ENCODE measurements around the gene COL23A1. TPM values are rescaled to one million over a fixed set of nuclear protein-coding genes. Genes with fewer than 3 reads are reported as not detected.

COL23A1 gene
- total and polyA plus RNA-seq, 4 donors, result 0.36 to 1.5 (median 1.1) TPM; not detected in 1

GRCh38 chr5:178380086-178380485 is 210.1 kb downstream of the COL23A1 start:
- ATAC-seq (ENCODE audit: low FRiP score) (no peak), DNase-seq (peak; percentile 6 to 42)
- Histone ChIP-seq H3K4me3 (ENCODE audit: low read length in 2 of 2) (no peak overlapping the region), H3K27me3 (ENCODE audit: control insufficient read depth in 1 of 2, insufficient read depth in 2 of 2, low read length in 1 of 2) (no peaks in the 10 kb centered on the region), H3K4me1 (ENCODE audit: control insufficient read depth in 1 of 2, insufficient read depth in 2 of 2, low read length in 2 of 2) (no peaks in the 10 kb centered on the region), H3K36me3 (ENCODE audit: control insufficient read depth in 1 of 2, insufficient read depth in 2 of 2, low read length in 1 of 2) (no peaks in the 10 kb centered on the region), H3K9me3 (ENCODE audit: control insufficient read depth, low read length) (no peaks in the 10 kb centered on the region), H3K27ac (ENCODE audit: low read depth in 1 of 2, low read length in 2 of 2) (no peak overlapping the region)
- intact Hi-C loops (cut with DNase I), result no loop called here
- 73 to 88% methylated on average over 2 of the region's 2 CpGs for WGBS, 2 donors

GRCh38 chr5:178378527-178379484 is 211.4 kb downstream of the COL23A1 start:
- H3K9me3 ChIP-seq (ENCODE audit: control insufficient read depth, low read length), result no peaks in the 10 kb centered on the region
- no peak overlapping the region for H3K27ac ChIP-seq (ENCODE audit: low read depth in 1 of 2, low read length in 2 of 2)
- DNase-seq, result peak in 1 of 2 donors; percentile 64
- H3K36me3 ChIP-seq (ENCODE audit: control insufficient read depth in 1 of 2, insufficient read depth in 2 of 2, low read length in 1 of 2), result no peaks in the 10 kb centered on the region
- no peaks in the 10 kb centered on the region for H3K27me3 ChIP-seq (ENCODE audit: control insufficient read depth in 1 of 2, insufficient read depth in 2 of 2, low read length in 1 of 2)
- intact Hi-C loops (cut with DNase I), result no loop called here
- no peak for ATAC-seq (ENCODE audit: low FRiP score)
- WGBS, 2 donors, result 96% methylated on average over 14 of the region's 14 CpGs
- no peaks in the 10 kb centered on the region for H3K4me1 ChIP-seq (ENCODE audit: control insufficient read depth in 1 of 2, insufficient read depth in 2 of 2, low read length in 2 of 2)
- no peak overlapping the region for H3K4me3 ChIP-seq (ENCODE audit: low read length in 2 of 2)

GRCh38 chr5:178377583-178378270 is 212.5 kb downstream of the COL23A1 start:
- H3K27me3 ChIP-seq (ENCODE audit: control insufficient read depth in 1 of 2, insufficient read depth in 2 of 2, low read length in 1 of 2), result no peaks in the 10 kb centered on the region
- DNase-seq (peak in 1 of 2 donors; percentile 68), ATAC-seq (ENCODE audit: low FRiP score) (no peak)
- intact Hi-C loops (cut with DNase I), result no loop called here
- no peak overlapping the region for H3K27ac ChIP-seq (ENCODE audit: low read depth in 1 of 2, low read length in 2 of 2)
- no peaks in the 10 kb centered on the region for H3K36me3 ChIP-seq (ENCODE audit: control insufficient read depth in 1 of 2, insufficient read depth in 2 of 2, low read length in 1 of 2)
- no peak overlapping the region for H3K4me3 ChIP-seq (ENCODE audit: low read length in 2 of 2)
- whole genome bisulfite sequencing, 2 donors, result 96 to 98% methylated on average over 21 of the region's 21 CpGs
- no peaks in the 10 kb centered on the region for H3K4me1 ChIP-seq (ENCODE audit: control insufficient read depth in 1 of 2, insufficient read depth in 2 of 2, low read length in 2 of 2)
- no peaks in the 10 kb centered on the region for H3K9me3 ChIP-seq (ENCODE audit: control insufficient read depth, low read length)

GRCh38 chr5:178376921-178377582 is 213.1 kb downstream of the COL23A1 start:
- ATAC-seq (ENCODE audit: low FRiP score) (no peak), DNase-seq (peak in 1 of 2 donors; percentile 41)
- Histone ChIP-seq H3K4me3 (ENCODE audit: low read length in 2 of 2) (no peak overlapping the region), H3K27me3 (ENCODE audit: control insufficient read depth in 1 of 2, insufficient read depth in 2 of 2, low read length in 1 of 2) (no peaks in the 10 kb centered on the region), H3K36me3 (ENCODE audit: control insufficient read depth in 1 of 2, insufficient read depth in 2 of 2, low read length in 1 of 2) (no peaks in the 10 kb centered on the region), H3K4me1 (ENCODE audit: control insufficient read depth in 1 of 2, insufficient read depth in 2 of 2, low read length in 2 of 2) (no peaks in the 10 kb centered on the region), H3K9me3 (ENCODE audit: control insufficient read depth, low read length) (no peaks in the 10 kb centered on the region), H3K27ac (ENCODE audit: low read depth in 1 of 2, low read length in 2 of 2) (no peak overlapping the region)
- intact Hi-C loops (cut with DNase I), result no loop called here
- WGBS, 2 donors, result 80 to 81% methylated on average over 19 of the region's 19 CpGs

GRCh38 chr5:178375348-178375747 is 214.8 kb downstream of the COL23A1 start:
- no peaks in the 10 kb centered on the region for H3K27me3 ChIP-seq (ENCODE audit: control insufficient read depth in 1 of 2, insufficient read depth in 2 of 2, low read length in 1 of 2)
- no peaks in the 10 kb centered on the region for H3K4me1 ChIP-seq (ENCODE audit: control insufficient read depth in 1 of 2, insufficient read depth in 2 of 2, low read length in 2 of 2)
- H3K36me3 ChIP-seq (ENCODE audit: control insufficient read depth in 1 of 2, insufficient read depth in 2 of 2, low read length in 1 of 2), result no peaks in the 10 kb centered on the region
- ATAC-seq (ENCODE audit: low FRiP score), result no peak
- H3K27ac ChIP-seq (ENCODE audit: low read depth in 1 of 2, low read length in 2 of 2), result no peak overlapping the region
- H3K9me3 ChIP-seq (ENCODE audit: control insufficient read depth, low read length), result no peaks in the 10 kb centered on the region
- no peak overlapping the region for H3K4me3 ChIP-seq (ENCODE audit: low read length in 2 of 2)
- whole genome bisulfite sequencing, 2 donors, result 97% methylated on average over 13 of the region's 13 CpGs
- DNase-seq, result peak; percentile 28 to 30
- intact Hi-C loops (cut with DNase I), result no loop called here

- Histone ChIP-seq H3K27me3 (ENCODE audit: control insufficient read depth in 1 of 2, insufficient read depth in 2 of 2, low read length in 1 of 2) (no peaks in the 10 kb centered on the region), H3K4me3 (ENCODE audit: low read length in 2 of 2) (no peak overlapping the region), H3K36me3 (ENCODE audit: control insufficient read depth in 1 of 2, insufficient read depth in 2 of 2, low read length in 1 of 2) (no peaks in the 10 kb centered on the region), H3K9me3 (ENCODE audit: control insufficient read depth, low read length) (no peaks in the 10 kb centered on the region), H3K27ac (ENCODE audit: low read depth in 1 of 2, low read length in 2 of 2) (no peak overlapping the region), H3K4me1 (ENCODE audit: control insufficient read depth in 1 of 2, insufficient read depth in 2 of 2, low read length in 2 of 2) (no peaks in the 10 kb centered on the region)
- no peak for ATAC-seq (ENCODE audit: low FRiP score)
- DNase-seq, result peak; percentile 44 to 66
- 92 to 94% methylated on average over 16 of the region's 16 CpGs for WGBS, 2 donors
- intact Hi-C loops (cut with DNase I), result no loop called here
These were observed 216.5 kb downstream of the COL23A1 start for GRCh38 chr5:178373711-178374110.

- ATAC-seq (ENCODE audit: low FRiP score) (peak; percentile 27), DNase-seq (peak; percentile 55 to 69)
- H3K27ac ChIP-seq (ENCODE audit: low read depth in 1 of 2, low read length in 2 of 2), result no peak overlapping the region
- H3K36me3 ChIP-seq (ENCODE audit: control insufficient read depth in 1 of 2, insufficient read depth in 2 of 2, low read length in 1 of 2), result no peaks in the 10 kb centered on the region
- no peaks in the 10 kb centered on the region for H3K4me1 ChIP-seq (ENCODE audit: control insufficient read depth in 1 of 2, insufficient read depth in 2 of 2, low read length in 2 of 2)
- intact Hi-C loops (cut with DNase I), result no loop called here
- H3K27me3 ChIP-seq (ENCODE audit: control insufficient read depth in 1 of 2, insufficient read depth in 2 of 2, low read length in 1 of 2), result no peaks in the 10 kb centered on the region
- no peaks in the 10 kb centered on the region for H3K9me3 ChIP-seq (ENCODE audit: control insufficient read depth, low read length)
- H3K4me3 ChIP-seq (ENCODE audit: low read length in 2 of 2), result no peak overlapping the region
- WGBS, 2 donors, result 3% methylated on average over 16 to 17 of the region's 17 CpGs
These were observed 218.0 kb downstream of the COL23A1 start for GRCh38 chr5:178372142-178372571.

GRCh38 chr5:178371362-178372111 is 218.7 kb downstream of the COL23A1 start:
- H3K27ac ChIP-seq (ENCODE audit: low read depth in 1 of 2, low read length in 2 of 2), result no peak overlapping the region
- H3K4me1 ChIP-seq (ENCODE audit: control insufficient read depth in 1 of 2, insufficient read depth in 2 of 2, low read length in 2 of 2), result no peaks in the 10 kb centered on the region
- H3K4me3 ChIP-seq (ENCODE audit: low read length in 2 of 2), result no peak overlapping the region
- ATAC-seq (ENCODE audit: low FRiP score) (peak; percentile 20), DNase-seq (peak; percentile 29 to 62)
- no peaks in the 10 kb centered on the region for H3K36me3 ChIP-seq (ENCODE audit: control insufficient read depth in 1 of 2, insufficient read depth in 2 of 2, low read length in 1 of 2)
- intact Hi-C loops (cut with DNase I), result no loop called here
- H3K27me3 ChIP-seq (ENCODE audit: control insufficient read depth in 1 of 2, insufficient read depth in 2 of 2, low read length in 1 of 2), result no peaks in the 10 kb centered on the region
- H3K9me3 ChIP-seq (ENCODE audit: control insufficient read depth, low read length), result no peaks in the 10 kb centered on the region
- WGBS, 2 donors, result 27 to 32% methylated on average over 24 of the region's 24 CpGs
